K562 (cell line): Measurements from ENCODE around the gene CENPE. TPM values are rescaled to one million over a fixed set of nuclear protein-coding genes. Genes with fewer than 3 reads are reported as not detected.
A peak's percentile ranks its signal among the peaks of the same experiment; 100 is the strongest.

ENCODE experiments used
- ATAC-seq: fragments of 200-7000 bp; cut with Tn5 transposase; 3 replicates; pipeline ENCODE4 v1.9.1; 2020; ENCODE audit warnings: moderate library complexity
- BruUV-seq: library from RNA; stranded (reverse); fragments of 400-500 nt; replicated peaks from 2 replicates; lab custom pipeline; 2021; lab: Mats Ljungman, UMichigan
- CTCF ChIA-PET: fragments of 300-600 bp; formaldehyde crosslinking; extraction: SDS; loops from one replicate; lab custom pipeline; 2021; ENCODE audit warnings: low intra/inter-chr PET ratio; lab: Yijun Ruan, JAX
- POLR2A ChIA-PET: fragments of 300-600, 350-650 bp; sonication (Branson Sonifier 250); formaldehyde crosslinking; extraction: SDS; loops from one replicate; lab custom pipeline; 2021; ENCODE audit warnings: antibody characterized with exemption, inconsistent platforms; lab: Yijun Ruan, JAX
- DNase-seq, 4 experiments: peaks; one replicate each; pipeline versions ENCODE4 v3.0.0 to v3.0.0-alpha.2; 2011 to 2018; ENCODE audit warnings: low spot score in 3 of 4, mixed read lengths in 3 of 4; ENCODE audit errors: extremely low read depth in 1 of 4
- FAIRE-seq: peaks from 2 replicates; lab custom pipeline; 2011; peaks lifted over from hg19 to GRCh38; lab: Jason Lieb, UNC
- H2AFZ ChIP-seq: 2 replicates; pipeline ENCODE4 v1.6.0; 2011; ENCODE audit warnings: low read depth, low read length, control low read depth, inconsistent platforms
- H3K27ac ChIP-seq: fragments of 200-600 bp; 3 replicates; pipeline ENCODE4 v1.8.0; 2011; ENCODE audit warnings: low read depth, mild to moderate bottlenecking, control low read depth, inconsistent platforms, low read length, moderate library complexity, mixed read lengths; ENCODE audit errors: extremely low read depth
- H3K27me3 ChIP-seq, 2 experiments: fragments of 300-600 bp in 1 of 2; 2 replicates in 1 of 2; 3 replicates in 1 of 2; pipeline versions ENCODE4 v1.6.0 to v1.8.0; 2011; ENCODE audit warnings: inconsistent platforms in 2 of 2, low read length in 2 of 2, mild to moderate bottlenecking in 1 of 2, mixed read lengths in 1 of 2, moderate library complexity in 1 of 2; ENCODE audit not compliant: control insufficient read depth in 2 of 2, insufficient read depth in 2 of 2
- H3K36me3 ChIP-seq: fragments of 300-600 bp; 3 replicates; pipeline ENCODE4 v1.8.0; 2011; ENCODE audit warnings: mild to moderate bottlenecking, low read length, inconsistent platforms; ENCODE audit not compliant: control insufficient read depth, insufficient read depth
- H3K4me1 ChIP-seq, 2 experiments: fragments of 200-600 bp in 1 of 2; replicated peaks in 1 of 2; 2 replicates in 1 of 2; 3 replicates in 1 of 2; pipeline versions ENCODE4 v1.5.1 to v1.8.0; 2011; ENCODE audit warnings: inconsistent platforms in 2 of 2, low read length in 2 of 2, mild to moderate bottlenecking in 1 of 2, mixed read lengths in 1 of 2, moderate library complexity in 1 of 2; ENCODE audit not compliant: control insufficient read depth in 2 of 2, insufficient read depth in 2 of 2
- H3K4me2 ChIP-seq: 2 replicates; pipeline ENCODE4 v1.6.1; 2011; ENCODE audit warnings: low read length, control low read depth, inconsistent platforms, mixed read lengths; ENCODE audit not compliant: insufficient read depth
- H3K4me3 ChIP-seq: fragments of 200-600 bp; sonication (generic), shearing (Covaris generic); 2 replicates; pipeline ENCODE4 v1.5.1; 2016; ENCODE audit warnings: control low read depth, inconsistent platforms
- H3K79me2 ChIP-seq: fragments of 200-600 bp; 3 replicates; pipeline ENCODE4 v1.8.0; 2011; ENCODE audit warnings: low read length, inconsistent platforms; ENCODE audit not compliant: control insufficient read depth, insufficient read depth
- H3K9ac ChIP-seq, 2 experiments: 2 replicates each; pipeline versions ENCODE4 v1.6.0 to v1.6.1; 2011; ENCODE audit warnings: low read depth in 2 of 2, low read length in 2 of 2, control low read depth in 1 of 2, inconsistent platforms in 1 of 2, mild to moderate bottlenecking in 1 of 2, mixed read lengths in 1 of 2; ENCODE audit not compliant: insufficient read depth in 1 of 2
- H3K9me1 ChIP-seq: one replicate; pipeline ENCODE4 v1.6.0; 2011; ENCODE audit warnings: inconsistent platforms, mild to moderate bottlenecking, low read length, moderate library complexity; ENCODE audit not compliant: control insufficient read depth, insufficient read depth
- H3K9me3 ChIP-seq: replicated peaks from 2 replicates; pipeline ENCODE4 v1.5.1; 2011; ENCODE audit warnings: low read depth, low read length, inconsistent platforms; ENCODE audit not compliant: control insufficient read depth, insufficient read depth
- H4K20me1 ChIP-seq: replicated peaks from 2 replicates; pipeline ENCODE4 v1.6.1; 2011; ENCODE audit warnings: low read length, inconsistent platforms, mixed read lengths; ENCODE audit not compliant: control insufficient read depth, insufficient read depth
- BCOR ChIP-seq: fragments of 450-650 bp; IDR thresholded peaks from 2 replicates; pipeline ENCODE4 v1.6.1; 2016
- C11orf30 ChIP-seq: fragments of 450-650 bp; IDR thresholded peaks from 2 replicates; pipeline ENCODE4 v1.6.1; 2016; ENCODE audit warnings: low read depth, mild to moderate bottlenecking
- CBFA2T2 ChIP-seq: fragments of 450-650 bp; conservative IDR thresholded peaks from 2 replicates; pipeline ENCODE4 v1.6.1; 2017; ENCODE audit warnings: mild to moderate bottlenecking
- CBX5 ChIP-seq: IDR thresholded peaks from 2 replicates; pipeline ENCODE4 v1.6.1; 2014; ENCODE audit warnings: low read depth, borderline replicate concordance
- MIER1 ChIP-seq: fragments of 450-650 bp; IDR thresholded peaks from 2 replicates; pipeline ENCODE4 v1.6.1; 2016; ENCODE audit warnings: antibody characterized with exemption, mild to moderate bottlenecking, low read depth
- NCOA2 ChIP-seq, 2 experiments: fragments of 450-650 bp; IDR thresholded peaks; 2 replicates each; pipeline ENCODE4 v1.6.1; 2018; ENCODE audit warnings: mild to moderate bottlenecking in 2 of 2, moderate library complexity in 1 of 2; ENCODE audit not compliant: partially characterized antibody in 2 of 2
- NFXL1 ChIP-seq: fragments of 450-650 bp; formaldehyde crosslinking; IDR thresholded peaks from 2 replicates; pipeline ENCODE4 v1.4.0; 2021; ENCODE audit warnings: mild to moderate bottlenecking
- PTRF ChIP-seq: fragments of 450-650 bp; IDR thresholded peaks from 2 replicates; pipeline ENCODE4 v1.6.1; 2016; ENCODE audit warnings: mild to moderate bottlenecking, missing genetic modification characterization, missing compliant biosample characterization
- RBM17 ChIP-seq: fragments of 200-400 bp; formaldehyde crosslinking; IDR thresholded peaks from 2 replicates; pipeline ENCODE4 v1.6.1; 2017; ENCODE audit warnings: low read depth, mild to moderate bottlenecking, low read length, borderline replicate concordance
- SIN3A ChIP-seq, 2 experiments: fragments of 150-350 bp in 1 of 2; IDR thresholded peaks; 2 replicates each; pipeline ENCODE4 v1.6.1; 2011 to 2016; ENCODE audit warnings: borderline replicate concordance in 2 of 2, low read depth in 2 of 2, low read length in 2 of 2, mild to moderate bottlenecking in 2 of 2, moderate library complexity in 2 of 2; ENCODE audit not compliant: control insufficient read depth in 1 of 2
- TAF9B ChIP-seq: fragments of 450-650 bp; IDR thresholded peaks from 2 replicates; pipeline ENCODE4 v1.6.1; 2018; ENCODE audit warnings: mild to moderate bottlenecking; ENCODE audit not compliant: partially characterized antibody
- ZNF3 ChIP-seq: fragments of 250-450 bp; sonication (Bioruptor Pico); IDR thresholded peaks from 2 replicates; pipeline ENCODE4 v1.5.0; 2021; ENCODE audit warnings: mild to moderate bottlenecking, moderate library complexity
- ZNF785 ChIP-seq: fragments of 250-450 bp; sonication (Bioruptor Pico); IDR thresholded peaks from 2 replicates; pipeline ENCODE4 v1.4.0; 2020; ENCODE audit warnings: mild to moderate bottlenecking
- WGBS: fragments of 100-300 bp; shearing (Covaris generic); methylation state at CpG from one replicate; pipeline ENCODE4 v1.1.6; 2016; ENCODE audit warnings: low coverage, mixed read lengths; ENCODE audit not compliant: insufficient coverage; ENCODE audit errors: missing lambda C conversion rate; 5-methylcytosine and 5-hydroxymethylcytosine counted together
- in situ Hi-C: fragments of 300-500 bp; cut with MboI; formaldehyde crosslinking; loops from 4 replicates; pipeline ENCODE4 v1.15.0; 2018; ENCODE audit warnings: inconsistent platforms, mixed read lengths
- intact Hi-C: fragments of 100-400 bp; cut with micrococcal nuclease; formaldehyde crosslinking; loops from 2 replicates; pipeline ENCODE4 v1.14.2; 2022
- polyA plus RNA-seq, 8 experiments: library from polyadenylated mRNA; depleted of rRNA in 4 of 8; stranded (reverse) in 5 of 8; unstranded in 3 of 8; fragments of >200 nt; fragmentation: Nextera tagmentation in 2 of 8; fragmentation: Illumina TruSeq in 1 of 8; extraction: Ambion mirVana in 2 of 8; extraction: Trizol in 1 of 8; gene quantifications; 2 replicates each; pipeline versions ENCODE4 v1.2.1 to v1.2.3, GENCODE V29; 2011 to 2014; ENCODE audit warnings: inconsistent platforms in 1 of 8, missing spikeins in 1 of 8
- total RNA-seq, 7 experiments: library from RNA; depleted of rRNA in 6 of 7; stranded (reverse); fragments of >200 nt in 6 of 7; fragmentation: Illumina TruSeq in 2 of 7; extraction: Trizol in 2 of 7; gene quantifications; 2 replicates each; pipeline versions ENCODE4 v1.2.1 to v1.2.3, GENCODE V29; 2011 to 2021; ENCODE audit warnings: low replicate concordance in 1 of 7
- TF ChIP-seq, protein P1 (sequence below): sonication (generic); IDR thresholded peaks from 2 replicates; pipeline ENCODE4 v1.6.1; 2016
- TF ChIP-seq, protein P2 (sequence below): fragments of 250-450 bp; sonication (Bioruptor Pico); IDR thresholded peaks from 2 replicates; pipeline ENCODE4 v1.8.0; 2022; ENCODE audit warnings: inconsistent platforms, mild to moderate bottlenecking, moderate library complexity, borderline replicate concordance

CENPE gene
- total and polyA plus RNA-seq, 9 of the 15 experiments (the other 6 are each of a cell fraction or from before 2014, with no cell fraction given) = 9.9 to 53.2 (median 27.4) TPM

DNA sequence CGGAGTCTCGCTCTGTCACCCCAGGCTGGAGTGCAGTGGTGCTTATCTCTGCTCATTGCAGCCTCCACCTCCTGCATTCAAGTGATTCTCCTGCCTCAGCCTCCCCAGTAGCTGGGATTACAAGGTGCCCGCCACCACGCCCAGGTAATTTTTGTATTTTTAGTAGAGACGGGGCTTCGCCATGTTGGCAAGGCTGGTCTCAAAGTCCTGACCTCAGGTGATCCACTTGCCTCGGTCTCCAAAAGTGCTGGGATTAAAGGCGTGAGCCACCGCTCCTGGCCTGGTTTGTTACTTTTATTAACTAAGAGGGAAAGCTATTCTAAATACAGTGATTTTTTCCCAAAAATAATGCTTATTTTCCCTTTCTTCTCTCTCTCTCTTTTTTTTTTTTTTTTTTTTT, 866 bp upstream of the CENPE start:
- Histone ChIP-seq H3K9ac (peak overlapping the region in 1 of 2 experiments; percentile 78; a peak in 2 of 4 replicates), H3K27me3 (no peaks in the 10 kb centered on the region), H3K4me3 (no peak overlapping the region), H3K36me3 (peaks cover 24% of the 10 kb centered on the region), H4K20me1 (no peaks in the 10 kb centered on the region), H3K4me2 (peak overlapping the region; percentile 88), H3K9me3 (no peaks in the 10 kb centered on the region), H3K4me1 (no peaks in the 10 kb centered on the region), H2AFZ (peak overlapping the region; percentile 94), H3K9me1 (no peaks in the 10 kb centered on the region), H3K79me2 (peaks cover 22% of the 10 kb centered on the region), H3K27ac (no peak overlapping the region)
- ATAC-seq (no peak), DNase-seq (no peak), FAIRE-seq (no peak)
- ChIA-PET CTCF (no interaction called here), POLR2A (interaction anchor here (1.1 kb wide), 1 partner anchor 8 kb away, joined by 3 read pairs; no protein-coding TSS in a partner anchor)
- WGBS = 69% methylated on average over 7 of the region's 9 CpGs
- in situ Hi-C loops = no loop called here
- BruUV-seq = no TSS peak
- no peak for TF ChIP-seq RBM17
- TF ChIP-seq MIER1 = no peak
- peak; percentile 36; the same call in 1 of the 2 replicates for TF ChIP-seq BCOR
- TF ChIP-seq SIN3A (IDR thresholded peaks at IDR 0.05; ENCODE audit: borderline replicate concordance in 2 of 2, control insufficient read depth in 1 of 2, low read depth in 2 of 2, low read length in 2 of 2) = no peak
- TF ChIP-seq PTRF (tag) = no peak
- no peak for TF ChIP-seq ZNF785 (CRISPR knock-in tag)
- intact Hi-C loops = no loop called here

DNA sequence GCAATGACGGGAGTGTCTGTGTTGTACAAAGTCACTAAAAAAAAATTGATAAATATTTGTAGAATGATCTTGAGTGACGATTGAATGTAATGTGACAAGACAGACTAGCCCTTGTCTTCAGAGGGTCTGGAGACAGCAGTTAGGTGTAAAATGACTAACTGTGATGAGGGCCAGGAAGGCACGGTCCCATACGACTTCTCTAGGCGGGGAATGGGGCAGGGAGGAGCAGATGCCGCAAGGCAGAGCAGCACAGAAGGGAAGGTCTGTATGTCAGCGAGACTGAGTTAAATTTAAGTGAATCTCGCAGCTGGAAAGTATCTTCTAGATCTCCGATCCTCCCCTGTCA, 405 bp downstream of the CENPE start:
- Histone ChIP-seq H3K79me2 (peaks cover 22% of the 10 kb centered on the region), H3K4me1 (no peaks in the 10 kb centered on the region), H3K4me2 (peak overlapping the region; percentile 88), H3K27ac (peak overlapping the region; percentile 70), H4K20me1 (no peaks in the 10 kb centered on the region), H3K9me1 (no peaks in the 10 kb centered on the region), H3K9ac (peak overlapping the region; percentile 78 to 98), H3K27me3 (no peaks in the 10 kb centered on the region), H3K4me3 (peak overlapping the region; percentile 68), H3K9me3 (no peaks in the 10 kb centered on the region), H2AFZ (peak overlapping the region; percentile 94), H3K36me3 (peaks cover 35% of the 10 kb centered on the region)
- intact Hi-C loops = no loop called here
- CTCF ChIA-PET = no interaction called here
- peak; percentile 58 for FAIRE-seq
- no TSS peak for BruUV-seq
- peak; percentile 83 for ATAC-seq
- in situ Hi-C loops = no loop called here
- DNase-seq = no peak
- POLR2A ChIA-PET = interaction anchor here (1.3 kb wide), 1 partner anchor 12 kb away, joined by 6 read pairs; no protein-coding TSS in a partner anchor
- 0% methylated on average over 9 of the region's 9 CpGs for WGBS
- TF ChIP-seq C11orf30 (no peak), CBFA2T2 (no peak), SIN3A (IDR thresholded peaks at IDR 0.05; ENCODE audit: borderline replicate concordance in 2 of 2, control insufficient read depth in 1 of 2, low read depth in 2 of 2, low read length in 2 of 2) (peak in 1 of 2 experiments; percentile 27; a peak in 1 of 4 replicates), TAF9B (no peak), NFXL1 (no peak), CBX5 (0 out of 2 replicates have a peak, but pooled peaks have one; percentile 6), NCOA2 (IDR thresholded peaks at IDR 0.05; ENCODE audit: partially characterized antibody in 2 of 2) (no peak), ZNF3 (0 out of 2 replicates have a peak, but pooled peaks have one; percentile 32)
- TF ChIP-seq, protein P1, sequence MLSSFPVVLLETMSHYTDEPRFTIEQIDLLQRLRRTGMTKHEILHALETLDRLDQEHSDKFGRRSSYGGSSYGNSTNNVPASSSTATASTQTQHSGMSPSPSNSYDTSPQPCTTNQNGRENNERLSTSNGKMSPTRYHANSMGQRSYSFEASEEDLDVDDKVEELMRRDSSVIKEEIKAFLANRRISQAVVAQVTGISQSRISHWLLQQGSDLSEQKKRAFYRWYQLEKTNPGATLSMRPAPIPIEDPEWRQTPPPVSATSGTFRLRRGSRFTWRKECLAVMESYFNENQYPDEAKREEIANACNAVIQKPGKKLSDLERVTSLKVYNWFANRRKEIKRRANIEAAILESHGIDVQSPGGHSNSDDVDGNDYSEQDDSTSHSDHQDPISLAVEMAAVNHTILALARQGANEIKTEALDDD = no peak
- TF ChIP-seq, protein P2, sequence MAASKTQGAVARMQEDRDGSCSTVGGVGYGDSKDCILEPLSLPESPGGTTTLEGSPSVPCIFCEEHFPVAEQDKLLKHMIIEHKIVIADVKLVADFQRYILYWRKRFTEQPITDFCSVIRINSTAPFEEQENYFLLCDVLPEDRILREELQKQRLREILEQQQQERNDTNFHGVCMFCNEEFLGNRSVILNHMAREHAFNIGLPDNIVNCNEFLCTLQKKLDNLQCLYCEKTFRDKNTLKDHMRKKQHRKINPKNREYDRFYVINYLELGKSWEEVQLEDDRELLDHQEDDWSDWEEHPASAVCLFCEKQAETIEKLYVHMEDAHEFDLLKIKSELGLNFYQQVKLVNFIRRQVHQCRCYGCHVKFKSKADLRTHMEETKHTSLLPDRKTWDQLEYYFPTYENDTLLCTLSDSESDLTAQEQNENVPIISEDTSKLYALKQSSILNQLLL (CRISPR knock-in tag) = no peak
